Suprapubic skin (tissue), 4 donors: Measurements from ENCODE around the gene ZNF830.

Experiments
- EP300 ChIP-seq: sonication (generic); formaldehyde crosslinking; IDR thresholded peaks from one replicate; pipeline ENCODE4 v1.6.1; 2017; ENCODE audit warnings: antibody characterized with exemption
- POLR2A ChIP-seq, 2 donors: fragments of 450-650 bp; IDR thresholded peaks; one replicate each; pipeline ENCODE4 v1.6.1; 2017; ENCODE audit warnings: antibody characterized with exemption in 2 of 2, mild to moderate bottlenecking in 2 of 2, moderate library complexity in 2 of 2
- POLR2AphosphoS5 ChIP-seq, 3 donors: sonication (generic); formaldehyde crosslinking; IDR thresholded peaks; one replicate each; pipeline ENCODE4 v1.6.1; 2017; ENCODE audit warnings: antibody characterized with exemption in 3 of 3
- TF ChIP-seq, protein P1 (sequence below), 2 donors: fragments of 200-600 bp in 1 of 2; fragments of 450-650 bp in 1 of 2; sonication (generic) in 1 of 2; IDR thresholded peaks; one replicate each; pipeline ENCODE4 v1.5.1; 2016 to 2019; ENCODE audit warnings: antibody characterized with exemption in 2 of 2, mild to moderate bottlenecking in 1 of 2, moderate library complexity in 1 of 2

DNA sequence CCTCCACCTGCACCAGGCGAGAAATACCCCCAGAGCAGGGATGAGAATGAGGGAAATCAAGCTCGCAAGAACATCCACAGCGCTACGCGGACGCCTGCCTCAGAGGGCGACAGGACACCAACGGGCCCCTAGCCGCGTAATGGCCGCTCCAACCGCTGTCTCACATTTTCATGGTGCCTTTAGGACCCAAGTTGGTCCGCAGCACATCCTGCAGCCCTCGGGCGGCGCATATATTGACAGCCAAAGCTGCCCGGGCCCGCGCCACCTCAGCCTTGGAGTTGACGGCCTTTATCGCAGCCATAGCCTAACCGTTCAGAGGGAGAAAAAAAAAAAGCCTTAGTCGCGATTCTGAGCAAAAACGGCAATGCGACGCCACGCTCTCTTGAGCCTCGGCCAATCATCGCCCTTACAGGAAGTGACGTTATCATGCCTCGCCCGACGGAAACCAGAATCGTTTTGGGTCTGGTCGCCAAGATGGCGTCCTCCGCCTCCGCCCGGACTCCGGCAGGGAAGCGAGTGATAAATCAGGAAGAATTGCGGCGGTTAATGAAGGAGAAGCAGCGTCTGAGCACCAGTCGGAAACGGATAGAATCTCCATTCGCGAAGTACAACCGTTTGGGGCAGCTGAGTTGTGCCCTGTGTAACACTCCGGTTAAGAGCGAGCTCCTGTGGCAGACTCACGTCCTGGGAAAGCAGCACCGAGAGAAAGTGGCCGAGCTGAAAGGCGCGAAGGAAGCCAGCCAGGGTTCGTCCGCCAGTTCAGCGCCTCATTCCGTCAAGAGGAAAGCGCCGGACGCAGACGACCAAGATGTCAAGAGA, at the start of gene ZNF830, which contains the start of gene CCT6B:
- TF ChIP-seq, protein P1, sequence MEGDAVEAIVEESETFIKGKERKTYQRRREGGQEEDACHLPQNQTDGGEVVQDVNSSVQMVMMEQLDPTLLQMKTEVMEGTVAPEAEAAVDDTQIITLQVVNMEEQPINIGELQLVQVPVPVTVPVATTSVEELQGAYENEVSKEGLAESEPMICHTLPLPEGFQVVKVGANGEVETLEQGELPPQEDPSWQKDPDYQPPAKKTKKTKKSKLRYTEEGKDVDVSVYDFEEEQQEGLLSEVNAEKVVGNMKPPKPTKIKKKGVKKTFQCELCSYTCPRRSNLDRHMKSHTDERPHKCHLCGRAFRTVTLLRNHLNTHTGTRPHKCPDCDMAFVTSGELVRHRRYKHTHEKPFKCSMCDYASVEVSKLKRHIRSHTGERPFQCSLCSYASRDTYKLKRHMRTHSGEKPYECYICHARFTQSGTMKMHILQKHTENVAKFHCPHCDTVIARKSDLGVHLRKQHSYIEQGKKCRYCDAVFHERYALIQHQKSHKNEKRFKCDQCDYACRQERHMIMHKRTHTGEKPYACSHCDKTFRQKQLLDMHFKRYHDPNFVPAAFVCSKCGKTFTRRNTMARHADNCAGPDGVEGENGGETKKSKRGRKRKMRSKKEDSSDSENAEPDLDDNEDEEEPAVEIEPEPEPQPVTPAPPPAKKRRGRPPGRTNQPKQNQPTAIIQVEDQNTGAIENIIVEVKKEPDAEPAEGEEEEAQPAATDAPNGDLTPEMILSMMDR (IDR thresholded peaks at IDR 0.05) = no peak
- TF ChIP-seq EP300 (no peak), POLR2A (IDR thresholded peaks at IDR 0.05) (peak in 1 of 2 donors; percentile 82), POLR2AphosphoS5 (IDR thresholded peaks at IDR 0.05) (peak; percentile 17 to 96 (median 94))
